Head of caudate nucleus (tissue), 42 donors: ENCODE measurements around the gene PRPF38B.
"Not testable (repeated sequence)": the region's sequence is repeated elsewhere in the genome, so short reads cannot be mapped to it uniquely, and the experiment has no call there.

Experiments used
- DNase-seq, 42 donors: peaks; one replicate each; pipeline versions ENCODE4 v3.0.0 to v3.0.0-alpha.2; 2020 to 2021; ENCODE audit warnings: mixed read lengths in 7 of 42
- intact Hi-C: fragments of 100-400 bp; cut with DNase I; formaldehyde crosslinking; loops from one replicate; pipeline ENCODE4 v1.15.0; 2022

PRPF38B gene, protein sequence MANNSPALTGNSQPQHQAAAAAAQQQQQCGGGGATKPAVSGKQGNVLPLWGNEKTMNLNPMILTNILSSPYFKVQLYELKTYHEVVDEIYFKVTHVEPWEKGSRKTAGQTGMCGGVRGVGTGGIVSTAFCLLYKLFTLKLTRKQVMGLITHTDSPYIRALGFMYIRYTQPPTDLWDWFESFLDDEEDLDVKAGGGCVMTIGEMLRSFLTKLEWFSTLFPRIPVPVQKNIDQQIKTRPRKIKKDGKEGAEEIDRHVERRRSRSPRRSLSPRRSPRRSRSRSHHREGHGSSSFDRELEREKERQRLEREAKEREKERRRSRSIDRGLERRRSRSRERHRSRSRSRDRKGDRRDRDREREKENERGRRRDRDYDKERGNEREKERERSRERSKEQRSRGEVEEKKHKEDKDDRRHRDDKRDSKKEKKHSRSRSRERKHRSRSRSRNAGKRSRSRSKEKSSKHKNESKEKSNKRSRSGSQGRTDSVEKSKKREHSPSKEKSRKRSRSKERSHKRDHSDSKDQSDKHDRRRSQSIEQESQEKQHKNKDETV

DNA sequence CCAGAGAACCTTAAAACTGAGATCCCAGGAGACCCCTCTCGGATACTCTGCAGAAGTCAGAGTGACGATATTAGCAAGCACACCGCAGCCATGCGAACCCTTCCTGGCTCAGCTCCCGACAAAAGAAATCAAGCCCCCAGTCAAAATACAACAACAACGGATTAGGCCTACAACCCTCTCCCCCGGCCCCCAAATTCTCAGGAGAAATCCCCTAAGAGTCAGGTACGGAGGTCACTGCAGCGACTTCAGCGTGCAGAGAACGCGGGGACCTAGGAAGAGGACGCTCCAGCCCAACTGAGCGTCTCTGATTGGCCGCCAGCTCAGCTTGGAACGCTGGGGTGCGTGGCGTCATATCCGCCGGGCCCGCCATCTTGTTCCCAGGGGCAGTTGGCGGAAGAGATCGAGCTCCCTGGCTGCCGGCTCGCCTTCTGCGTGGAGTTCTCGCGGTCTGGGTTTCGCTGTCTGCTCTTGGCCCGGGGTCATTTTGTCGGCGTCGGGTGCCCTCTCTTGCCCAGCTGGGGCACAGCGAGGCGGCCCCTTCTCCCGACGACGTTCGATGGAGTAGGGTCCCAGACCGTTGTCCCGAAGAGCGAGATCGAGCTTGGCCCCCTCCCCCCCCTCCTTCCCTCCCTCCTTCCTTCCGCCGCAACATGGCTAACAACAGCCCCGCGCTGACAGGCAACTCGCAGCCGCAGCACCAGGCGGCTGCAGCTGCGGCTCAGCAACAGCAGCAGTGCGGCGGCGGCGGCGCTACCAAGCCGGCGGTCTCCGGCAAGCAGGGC, at the start of gene PRPF38B:
PRPF38B (plus strand) TSS at position 369 of the 782 bp plus-strand sequence; CDS start at position 651, 282 bp downstream.
- intact Hi-C loops, result loop anchor here (2.0 to 10.0 kb wide), 3 partner anchors 31 to 203 kb away; partner anchors contain the start of genes HENMT1 and STXBP3
- peak; percentile 92 to 99 (median 97) for DNase-seq

DNA sequence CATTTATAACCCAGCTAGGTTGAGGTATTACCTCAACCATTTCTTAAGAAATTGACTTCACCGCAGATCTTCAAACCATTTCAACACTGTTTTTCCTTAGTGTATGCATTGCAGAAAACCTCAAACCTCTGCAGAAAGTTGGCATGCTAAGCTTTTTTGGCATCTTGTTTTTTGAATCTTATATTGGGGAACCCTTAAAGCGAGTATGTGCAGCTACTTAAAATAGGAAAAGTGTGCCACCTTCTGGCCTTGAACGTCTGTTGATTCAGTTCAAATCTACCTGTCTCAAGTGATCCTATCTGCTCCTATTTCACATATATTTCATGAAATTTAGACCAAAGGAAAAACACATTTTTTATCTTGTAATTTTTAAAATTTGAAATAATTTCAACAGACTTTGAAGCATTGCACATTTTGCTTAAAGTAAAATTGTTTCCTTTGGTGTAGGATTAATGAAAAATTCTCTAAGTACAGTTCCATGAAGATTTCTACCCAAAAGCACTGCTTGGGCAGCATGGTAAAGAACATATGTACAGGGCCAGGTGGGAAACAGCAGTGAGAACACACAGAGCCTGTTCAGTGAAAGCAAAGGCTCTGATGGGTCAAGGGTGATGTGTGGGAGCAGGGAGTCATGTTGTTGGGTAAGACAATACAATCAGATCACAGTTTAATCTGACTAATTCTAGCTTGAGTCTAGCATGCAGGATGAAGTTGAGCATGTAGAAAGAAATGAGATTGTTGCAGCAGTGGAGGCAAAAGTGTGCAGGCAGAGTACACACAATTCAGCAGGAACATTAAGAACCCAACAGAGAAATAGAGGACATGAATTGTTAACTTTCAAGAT, 48.4 kb upstream of the PRPF38B start:
- intact Hi-C loops, result loop anchor here (5.0 to 10.0 kb wide), 2 partner anchors 89 to 131 kb away; no protein-coding TSS in a partner anchor
- peak in 29 of 42 donors; percentile 11 to 79 (median 55) for DNase-seq

DNA sequence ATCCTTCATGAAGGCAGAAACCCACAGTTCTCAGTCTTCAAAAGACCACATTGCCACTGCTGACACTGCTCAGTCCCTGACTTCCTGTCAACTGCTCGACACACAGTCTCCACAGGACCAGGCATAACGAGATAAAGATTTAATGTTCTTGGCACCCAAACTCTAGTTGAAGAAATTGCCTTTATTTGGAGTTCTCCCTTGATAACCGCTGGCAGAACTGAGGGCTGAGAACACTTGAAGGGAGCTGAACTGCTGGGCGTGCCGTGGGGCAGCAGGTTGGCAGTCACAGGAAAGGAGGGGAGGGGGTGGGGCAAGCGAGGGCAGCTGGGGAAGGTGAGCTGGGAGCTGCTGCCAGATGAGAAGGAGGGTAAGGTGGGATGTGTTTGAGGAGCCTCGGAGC, 47.1 kb upstream of the PRPF38B start:
- DNase-seq, result no peak
- intact Hi-C loops, result loop anchor here (5.0 to 10.0 kb wide), 2 partner anchors 90 to 133 kb away; no protein-coding TSS in a partner anchor

DNA sequence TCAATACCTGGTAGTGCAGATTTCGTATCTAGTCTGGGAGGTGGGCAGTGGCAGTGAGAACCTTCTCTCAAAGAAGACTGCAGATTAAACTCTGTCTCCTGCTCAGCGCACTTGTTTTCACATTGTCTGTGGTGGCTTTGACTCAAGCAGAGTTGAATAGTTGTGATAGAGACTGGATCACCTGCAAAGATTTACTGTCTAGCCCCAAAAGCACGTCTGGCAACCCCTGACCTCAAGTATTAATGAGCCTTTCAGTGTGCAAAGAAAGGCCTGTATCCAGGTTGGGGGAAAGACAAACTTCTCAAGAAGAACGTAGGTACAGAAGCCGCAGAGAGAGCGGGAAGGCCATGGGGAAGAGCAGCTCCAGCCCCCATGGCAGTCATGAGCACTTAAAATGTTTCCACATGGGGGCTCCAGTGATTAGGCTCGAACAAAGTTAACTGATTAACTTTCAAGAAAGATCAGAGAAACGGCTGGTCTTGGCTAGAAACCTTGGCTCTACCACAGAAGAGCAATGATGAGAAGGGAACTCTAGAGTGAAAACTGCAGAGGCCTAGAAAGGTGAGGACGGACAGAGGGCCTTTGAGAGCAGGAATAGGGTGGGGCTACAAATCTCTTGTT, 46.4 kb upstream of the PRPF38B start:
- no peak for DNase-seq

DNA sequence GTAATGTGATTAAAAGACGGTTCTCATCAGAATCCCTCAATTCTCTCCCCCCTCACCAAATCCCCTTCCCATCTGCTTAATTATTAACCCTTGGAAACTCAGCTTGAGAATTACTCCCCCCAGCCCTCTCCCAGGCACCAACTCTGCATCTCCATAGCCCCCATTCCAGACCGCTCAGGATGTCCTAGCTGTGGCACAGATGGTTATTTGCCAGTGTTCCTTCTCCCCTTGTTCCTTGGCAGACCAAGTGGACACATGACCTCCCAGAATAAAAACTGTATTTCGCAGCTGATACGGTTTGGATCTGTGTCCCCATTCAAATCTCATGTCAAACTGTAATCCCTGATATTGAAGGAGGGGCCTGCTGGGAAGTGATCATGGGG, 45.9 kb upstream of the PRPF38B start:
- intact Hi-C loops, result loop anchor here (10.0 kb wide), 1 partner anchor 91 kb away; no protein-coding TSS in a partner anchor
- no peak for DNase-seq

More for the DNA sequence above, 46.4 kb upstream of the PRPF38B start:
- intact Hi-C loops, result loop anchor here (10.0 kb wide), 1 partner anchor 91 kb away; no protein-coding TSS in a partner anchor

DNA sequence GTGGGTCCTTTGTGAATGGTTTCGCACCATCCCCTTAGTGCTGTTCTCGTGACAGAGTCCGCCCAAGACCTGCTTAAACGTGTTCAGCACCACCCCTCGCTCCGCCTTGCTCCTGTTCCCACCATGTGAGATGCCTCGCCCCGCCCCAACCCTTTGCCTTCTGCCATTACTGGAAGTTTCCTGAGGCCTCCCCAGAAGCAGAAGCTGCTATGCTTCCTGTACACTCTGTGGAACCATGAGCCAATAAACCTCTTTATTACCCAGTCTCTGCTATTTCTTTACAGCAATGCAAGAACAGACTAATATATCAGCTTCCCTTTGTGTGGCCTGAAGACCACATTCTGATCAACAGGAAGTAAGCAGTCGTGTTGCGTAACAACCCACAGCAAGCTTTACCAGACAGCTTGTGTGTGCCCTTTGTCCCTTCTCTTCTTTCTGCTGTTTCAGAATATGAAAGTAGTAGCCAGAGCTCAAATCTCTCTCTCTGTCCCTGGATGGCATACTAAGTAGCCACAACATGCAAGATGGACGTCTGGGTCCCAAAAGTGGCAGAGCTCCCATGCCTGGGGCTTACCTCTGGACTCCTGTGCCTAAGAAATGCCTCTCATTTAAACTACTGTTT, 45.4 kb upstream of the PRPF38B start:
- intact Hi-C loops, result loop anchor here (10.0 kb wide), 1 partner anchor 92 kb away; no protein-coding TSS in a partner anchor
- DNase-seq, result peak; percentile 9 to 86 (median 55)

DNA sequence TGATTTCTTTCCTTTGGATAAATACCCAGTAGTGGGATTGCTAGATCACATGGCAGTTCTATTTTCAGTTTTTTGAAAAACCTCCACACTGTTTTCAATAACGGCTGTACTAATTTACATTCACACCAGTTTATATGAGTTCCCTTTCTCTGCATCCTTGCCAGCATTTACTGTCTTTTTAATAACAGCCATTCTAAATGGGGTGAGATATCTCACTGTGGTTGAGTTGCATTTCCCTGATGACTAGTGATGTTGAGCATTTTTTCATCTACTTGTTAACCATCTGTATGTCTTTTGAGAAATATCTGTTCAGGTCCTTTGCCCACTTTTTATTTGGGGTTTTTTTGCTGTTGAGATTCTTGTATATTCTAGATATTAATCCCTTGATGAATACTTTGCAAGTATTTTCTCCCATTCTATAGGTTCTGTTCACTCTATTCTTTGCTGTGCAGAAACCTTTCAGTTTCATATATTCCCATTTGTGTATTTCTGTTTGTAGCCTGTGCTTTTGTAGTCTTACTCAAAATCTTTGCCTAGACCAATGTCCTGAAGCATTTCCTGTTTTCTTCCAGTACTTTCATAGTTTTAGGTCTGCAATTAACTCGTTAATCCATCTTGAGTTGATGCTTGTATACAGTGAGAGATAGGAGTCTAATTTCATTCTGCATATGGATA, 38.5 kb upstream of the PRPF38B start:
- no peak for DNase-seq
- intact Hi-C loops, result no loop called here

DNA sequence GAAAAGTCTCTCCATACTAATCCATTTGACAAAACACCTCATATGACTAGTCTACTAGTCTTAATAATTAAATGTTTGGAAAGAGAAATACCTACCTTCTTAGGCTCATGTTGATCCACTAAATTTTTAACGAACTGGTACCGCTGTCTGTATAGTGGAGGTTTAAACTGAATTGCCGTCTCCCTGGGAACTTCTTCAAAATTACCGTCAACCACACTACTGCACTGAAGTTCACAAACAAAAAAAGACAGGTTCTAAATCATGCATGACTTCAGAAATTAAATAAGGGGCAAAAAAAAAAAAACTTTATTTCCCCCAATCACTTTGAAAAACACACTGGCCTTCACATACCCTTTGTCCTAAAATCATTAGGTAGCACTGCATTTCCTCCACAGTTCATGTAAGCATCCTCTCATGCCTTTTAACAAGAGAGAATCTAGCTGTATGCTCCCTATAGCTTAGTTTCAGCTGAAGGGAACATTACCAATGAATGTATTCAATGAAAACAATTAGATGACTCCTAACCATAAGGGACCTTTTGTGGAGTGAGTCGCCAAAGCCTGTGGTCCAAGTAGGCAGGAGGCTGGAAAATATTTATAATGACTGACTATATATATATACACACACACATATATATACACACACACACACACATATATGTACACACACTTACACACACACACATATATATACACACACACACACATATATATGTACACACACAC, 34.6 kb upstream of the PRPF38B start:
- intact Hi-C loops, result no loop called here

DNA sequence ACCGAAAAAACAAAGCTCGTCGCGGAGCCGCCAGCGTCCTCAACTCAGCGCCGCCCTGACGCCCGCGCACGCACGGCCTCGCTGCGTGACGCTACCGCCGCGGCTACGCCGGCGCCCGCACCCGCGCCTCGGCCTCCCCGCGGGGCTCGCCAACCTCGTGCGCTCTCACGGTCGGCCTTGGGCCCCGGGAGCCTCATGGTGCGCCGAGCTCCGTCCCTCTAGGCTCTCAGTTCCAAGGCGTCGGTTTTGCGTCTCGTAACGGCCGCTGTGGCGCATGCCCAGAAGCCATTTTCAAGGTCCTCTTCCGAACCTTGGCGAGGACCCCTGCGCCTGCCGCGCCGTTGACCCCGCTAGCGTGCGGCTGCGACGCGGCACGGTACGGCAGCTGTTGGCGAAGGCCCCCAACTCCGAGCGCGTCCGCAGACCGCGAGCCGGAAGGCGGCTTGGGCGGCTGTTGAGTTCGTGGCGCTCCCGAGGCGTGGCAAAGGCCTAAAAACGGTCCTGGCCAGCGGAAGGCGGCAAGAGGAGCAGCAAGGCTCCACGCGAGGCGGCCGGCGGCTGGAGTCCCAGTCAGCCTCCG, 31.0 kb upstream of the PRPF38B start, which contains the start of gene HENMT1:
HENMT1 (minus strand) TSS at position 64 of the 580 bp plus-strand sequence. CDS start 1,209 bp downstream, outside the sequence.
- peak; percentile 20 to 82 (median 68) for DNase-seq
- intact Hi-C loops, result loop anchor here (2.0 kb wide), 1 partner anchor 32 kb away; the partner anchor contains the start of gene PRPF38B

More for the DNA sequence above, 34.6 kb upstream of the PRPF38B start:
- no peak for DNase-seq

DNA sequence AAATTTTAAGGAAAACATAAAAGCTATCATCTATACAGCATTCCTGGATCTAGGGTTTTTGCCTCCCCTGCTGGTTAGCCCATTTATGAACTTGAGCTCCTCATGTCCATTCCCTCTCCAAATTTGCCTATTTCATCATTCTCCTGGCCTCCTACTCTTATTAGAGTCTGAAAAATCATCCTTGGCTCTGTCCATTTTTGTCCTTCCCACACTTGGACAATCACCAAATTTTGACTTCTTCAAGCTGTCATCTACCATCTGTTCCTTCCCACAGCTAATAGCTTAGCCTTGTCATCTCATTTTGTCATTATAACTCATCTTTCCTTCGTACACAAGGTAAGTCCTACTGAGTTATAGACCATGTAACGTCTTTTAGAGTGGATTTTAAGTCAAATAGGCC, 29.0 kb upstream of the PRPF38B start:
- DNase-seq, result peak in 1 of 42 donors; percentile 2
- intact Hi-C loops, result no loop called here

DNA sequence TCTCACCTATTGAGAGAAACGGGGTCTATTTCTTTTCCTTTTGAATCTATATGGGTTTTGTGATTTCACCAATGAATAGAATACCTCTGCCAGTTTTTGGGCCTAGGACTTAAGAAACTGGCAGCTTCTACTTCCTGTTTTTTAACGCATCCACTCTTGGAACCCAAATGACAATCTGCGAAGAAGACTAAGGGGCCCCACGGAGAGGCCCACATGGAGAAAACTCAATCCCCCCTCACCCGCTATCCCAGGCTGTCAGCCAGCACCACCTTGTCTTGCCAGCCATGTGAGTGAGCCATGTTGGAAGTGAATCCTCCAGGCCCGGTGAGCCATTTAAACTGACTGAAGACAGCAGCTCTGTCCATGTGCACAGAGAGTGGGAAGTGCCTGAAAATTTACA, 27.6 kb upstream of the PRPF38B start:
- intact Hi-C loops, result no loop called here
- peak in 1 of 42 donors; percentile 33 for DNase-seq

DNA sequence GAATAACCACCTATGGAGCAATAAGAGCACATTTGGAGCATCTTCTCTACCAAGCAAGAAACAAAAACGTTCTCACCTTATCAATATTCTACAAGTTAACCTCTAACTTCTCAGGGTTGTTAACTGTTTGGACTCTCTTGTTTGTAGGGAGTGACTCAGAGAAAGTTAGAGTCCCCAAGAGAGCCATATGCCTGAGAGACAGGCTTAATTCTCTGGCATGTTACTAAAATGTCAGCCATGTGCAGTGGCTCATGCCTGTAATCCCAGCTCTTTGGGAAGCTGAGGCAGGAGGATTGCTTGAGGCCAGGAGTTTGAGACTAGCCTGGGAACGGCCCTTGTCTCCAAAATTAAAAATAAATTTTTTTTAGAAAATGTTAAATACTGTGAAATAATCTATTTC, 27.0 kb upstream of the PRPF38B start:
- intact Hi-C loops, result no loop called here
- DNase-seq, result no peak

DNA sequence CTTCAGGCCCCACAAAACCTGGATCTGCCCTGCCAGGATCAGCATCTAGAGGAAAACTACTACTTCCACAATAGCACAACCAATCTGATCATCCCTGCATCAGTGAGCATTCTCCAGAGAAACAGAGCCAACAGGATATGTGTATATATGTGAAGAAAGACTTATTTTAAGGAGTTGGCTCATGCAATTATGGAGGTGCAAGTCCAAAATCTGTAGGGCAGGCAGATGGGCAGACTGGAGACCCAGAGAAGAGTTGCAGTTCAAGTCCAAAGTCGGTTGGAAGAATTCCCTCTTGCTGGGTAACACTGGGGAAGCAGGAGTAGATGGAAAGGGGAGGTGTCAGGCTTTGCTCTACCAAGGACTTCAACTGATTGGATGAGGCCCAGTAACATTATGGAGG, 26.3 kb upstream of the PRPF38B start:
- intact Hi-C loops, result no loop called here
- peak in 1 of 42 donors; percentile 8 for DNase-seq

DNA sequence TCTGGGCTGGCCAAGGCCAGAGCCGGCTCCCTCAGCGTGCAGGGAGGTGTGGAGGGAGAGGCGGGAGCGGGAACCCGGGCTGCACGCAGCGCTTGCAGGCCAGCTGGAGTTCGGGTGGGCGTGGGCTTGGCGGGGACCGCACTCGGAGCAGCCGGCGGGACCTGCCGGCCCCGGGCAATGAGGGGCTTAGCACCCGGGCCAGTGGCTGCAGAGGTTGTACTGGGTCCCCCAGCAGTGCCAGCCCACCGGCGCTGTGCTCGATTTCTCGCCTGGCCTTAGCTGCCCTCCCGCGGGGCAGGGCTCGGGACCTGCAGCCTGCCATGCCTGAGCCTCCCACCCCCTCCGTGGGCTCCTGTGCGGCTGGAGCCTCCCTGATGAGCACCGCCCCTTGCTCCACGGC, 24.7 kb upstream of the PRPF38B start:
- intact Hi-C loops, DNase-seq: not testable (repeated sequence)

DNA sequence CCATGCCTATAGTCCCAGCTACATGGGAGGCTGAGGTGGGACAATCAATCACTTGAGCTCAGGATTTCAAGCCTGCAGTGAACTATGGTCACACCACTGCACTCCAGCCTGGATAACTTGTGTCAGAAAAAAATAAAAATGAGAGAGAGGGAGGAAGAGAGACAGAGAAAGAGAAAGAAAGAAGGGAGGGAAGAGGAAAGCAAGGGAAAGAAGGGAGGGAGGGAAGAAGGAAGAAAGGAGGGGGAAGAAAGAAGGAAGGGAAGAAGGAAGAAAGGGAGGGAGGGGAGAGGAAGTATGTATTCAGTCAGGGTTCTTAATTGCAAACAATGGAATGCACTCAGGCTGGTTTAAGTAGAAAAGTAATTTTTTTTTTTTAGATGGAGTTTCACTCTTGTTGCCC, 23.3 kb upstream of the PRPF38B start:
- no peak for DNase-seq
- intact Hi-C loops, result no loop called here

DNA sequence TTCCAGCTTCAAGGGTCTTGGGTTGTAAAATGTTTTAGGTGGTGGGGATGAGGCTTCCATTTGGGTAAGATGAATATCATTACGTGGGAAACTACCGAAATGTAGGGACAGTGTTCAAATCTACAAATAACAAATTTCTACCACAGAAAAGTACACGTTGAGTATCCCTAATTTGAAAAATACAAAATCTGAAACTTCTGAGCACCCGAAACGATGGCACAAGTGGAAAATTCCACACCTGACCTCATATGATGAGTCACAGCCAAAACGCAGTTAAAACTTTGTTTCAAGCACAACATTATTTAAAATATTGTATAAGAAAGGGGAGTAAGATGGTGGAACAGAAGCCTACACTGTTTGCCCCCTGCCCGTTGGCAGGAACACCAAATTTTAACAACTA, 22.4 kb upstream of the PRPF38B start:
- no peak for DNase-seq
- intact Hi-C loops, result no loop called here
